Keratinocyte (primary cell): ENCODE results near the gene DUSP16. TPM values are rescaled to one million over a fixed set of nuclear protein-coding genes. Genes with fewer than 3 reads are reported as not detected.

Experiments
- DNase-seq: peaks from one replicate; pipeline ENCODE4 v3.0.0-alpha.2; 2011; ENCODE audit warnings: low read depth, missing footprints, low spot score
- FAIRE-seq: peaks from 2 replicates; lab custom pipeline; 2011; peaks lifted over from hg19 to GRCh38; lab: Jason Lieb, UNC
- H2AFZ ChIP-seq: 2 replicates; pipeline ENCODE4 v1.6.0; 2012; ENCODE audit warnings: low read length, control low read depth, inconsistent platforms; ENCODE audit not compliant: control insufficient read depth
- H3K27ac ChIP-seq: 2 replicates; pipeline ENCODE4 v1.5.1; 2011; ENCODE audit warnings: low read length; ENCODE audit not compliant: control insufficient read depth, insufficient read depth
- H3K27me3 ChIP-seq: 3 replicates; pipeline ENCODE4 v1.6.0; 2011; ENCODE audit warnings: low read length; ENCODE audit not compliant: control insufficient read depth, insufficient read depth; ENCODE audit errors: extremely low read depth
- H3K36me3 ChIP-seq, 2 experiments: 2 replicates in 1 of 2; 3 replicates in 1 of 2; pipeline ENCODE4 v1.5.1; 2011; ENCODE audit warnings: low read length in 2 of 2, mild to moderate bottlenecking in 1 of 2; ENCODE audit not compliant: control insufficient read depth in 2 of 2, insufficient read depth in 2 of 2; ENCODE audit errors: extremely low read depth in 1 of 2
- H3K4me1 ChIP-seq: 3 replicates; pipeline ENCODE4 v1.5.1; 2011; ENCODE audit warnings: low read length; ENCODE audit not compliant: control insufficient read depth, insufficient read depth; ENCODE audit errors: extremely low read depth
- H3K4me2 ChIP-seq: 3 replicates; pipeline ENCODE4 v1.6.0; 2011; ENCODE audit warnings: low read depth, low read length; ENCODE audit not compliant: control insufficient read depth, insufficient read depth; ENCODE audit errors: extremely low read depth
- H3K4me3 ChIP-seq, 3 experiments: fragments of 200-600 bp in 1 of 3; sonication (generic) in 1 of 3; 2 replicates in 2 of 3; 3 replicates in 1 of 3; pipeline ENCODE4 v1.5.1; 2011 to 2016; ENCODE audit warnings: low read length in 3 of 3, mild to moderate bottlenecking in 3 of 3, control low read depth in 2 of 3, inconsistent platforms in 1 of 3, low read depth in 1 of 3, mixed read lengths in 1 of 3, mixed run types in 1 of 3, moderate library complexity in 1 of 3; ENCODE audit not compliant: control insufficient read depth in 2 of 3, insufficient read depth in 2 of 3; ENCODE audit errors: extremely low read depth in 1 of 3
- H3K79me2 ChIP-seq: 2 replicates; pipeline ENCODE4 v1.6.0; 2012; ENCODE audit warnings: low read length; ENCODE audit not compliant: control insufficient read depth, insufficient read depth
- H3K9ac ChIP-seq: 3 replicates; pipeline ENCODE4 v1.6.0; 2011; ENCODE audit warnings: low read length; ENCODE audit not compliant: control insufficient read depth, insufficient read depth; ENCODE audit errors: extremely low read depth
- H3K9me1 ChIP-seq: 3 replicates; pipeline ENCODE4 v1.6.0; 2011; ENCODE audit warnings: low read length; ENCODE audit not compliant: control insufficient read depth, insufficient read depth; ENCODE audit errors: extremely low read depth
- H3K9me3 ChIP-seq: 2 replicates; pipeline ENCODE4 v1.5.1; 2012; ENCODE audit warnings: low read depth, low read length; ENCODE audit not compliant: control insufficient read depth
- H4K20me1 ChIP-seq: 3 replicates; pipeline ENCODE4 v1.6.0; 2011; ENCODE audit warnings: low read length; ENCODE audit not compliant: control insufficient read depth, insufficient read depth; ENCODE audit errors: extremely low read depth
- CTCF ChIP-seq, 3 experiments: IDR thresholded peaks in 1 of 3; conservative IDR thresholded peaks in 1 of 3; optimal IDR thresholded peaks in 1 of 3; 2 replicates in 2 of 3; 3 replicates in 1 of 3; pipeline versions ENCODE3 to v1.5.1; 2011; ENCODE audit warnings: low read length in 3 of 3, mild to moderate bottlenecking in 3 of 3, moderate library complexity in 2 of 3, control low read depth in 1 of 3, inconsistent platforms in 1 of 3; ENCODE audit not compliant: insufficient read depth in 2 of 3; ENCODE audit errors: extremely low read depth in 1 of 3
- EZH2 ChIP-seq: IDR thresholded peaks from one replicate; pipeline ENCODE4 v1.6.1; 2012; ENCODE audit warnings: inconsistent platforms, mild to moderate bottlenecking, low read length, moderate library complexity
- dilution Hi-C: fragments of 300-500 bp; cut with MboI; formaldehyde crosslinking; loops from one replicate; pipeline ENCODE4 v1.7.0; 2020; ENCODE audit warnings: low sequenced_read_pairs; ENCODE audit not compliant: extremely low pct_ligation_motif_present
- polyA plus RNA-seq, 5 experiments: library from polyadenylated mRNA; depleted of rRNA in 3 of 5; stranded (reverse) in 3 of 5; stranded (forward) in 1 of 5; unstranded in 1 of 5; fragments of >200 nt; gene quantifications; 1 replicate in 1 of 5; 2 replicates in 3 of 5; 3 replicates in 1 of 5; pipeline versions ENCODE4 v1.2.1 to v1.2.3, GENCODE V29; 2011 to 2012; ENCODE audit warnings: missing spikeins in 2 of 5, low read depth in 1 of 5, low replicate concordance in 1 of 5

The DUSP16 gene
- polyA plus RNA-seq, 1 donor (not counting 4 experiments of a cell fraction or from before 2014, with no cell fraction given): 9.3 TPM

GRCh38 chr12:12558291-12558690 is 4.4 kb downstream of the DUSP16 start:
- Histone ChIP-seq H3K27ac (no peak overlapping the region), H3K4me1 (peaks cover 13% of the 10 kb centered on the region), H3K79me2 (peaks cover 35% of the 10 kb centered on the region), H3K9me3 (no peaks in the 10 kb centered on the region), H3K36me3 (peaks cover 0 to 2% of the 10 kb centered on the region in 2 experiments), H3K27me3 (no peaks in the 10 kb centered on the region), H3K9me1 (no peaks in the 10 kb centered on the region), H3K9ac (no peak overlapping the region), H3K4me2 (no peak overlapping the region), H2AFZ (no peak overlapping the region), H4K20me1 (no peaks in the 10 kb centered on the region), H3K4me3 (no peak overlapping the region)
- no peak for TF ChIP-seq EZH2
- TF ChIP-seq CTCF (optimal IDR thresholded peaks at IDR 0.05 in 1 of 3, IDR thresholded peaks at IDR 0.05 in 1 of 3, conservative IDR thresholded peaks at IDR 0.05 in 1 of 3; ENCODE audit: extremely low read depth in 1 of 3, insufficient read depth in 2 of 3, low read length in 3 of 3): no peak
- DNase-seq (no peak), FAIRE-seq (no peak)
- dilution Hi-C loops: no loop called here

GRCh38 chr12:12557733-12558132 is 4.9 kb downstream of the DUSP16 start:
- Histone ChIP-seq H3K79me2 (peaks cover 35% of the 10 kb centered on the region), H3K9me3 (no peaks in the 10 kb centered on the region), H3K27me3 (no peaks in the 10 kb centered on the region), H3K27ac (no peak overlapping the region), H3K4me3 (no peak overlapping the region), H4K20me1 (no peaks in the 10 kb centered on the region), H3K36me3 (peaks cover 0 to 2% of the 10 kb centered on the region in 2 experiments), H3K4me1 (peaks cover 12% of the 10 kb centered on the region), H3K9me1 (no peaks in the 10 kb centered on the region), H3K4me2 (no peak overlapping the region), H3K9ac (no peak overlapping the region), H2AFZ (no peak overlapping the region)
- TF ChIP-seq EZH2 (no peak), CTCF (optimal IDR thresholded peaks at IDR 0.05 in 1 of 3, IDR thresholded peaks at IDR 0.05 in 1 of 3, conservative IDR thresholded peaks at IDR 0.05 in 1 of 3; ENCODE audit: extremely low read depth in 1 of 3, insufficient read depth in 2 of 3, low read length in 3 of 3) (no peak)
- DNase-seq (no peak), FAIRE-seq (no peak)
- dilution Hi-C loops: no loop called here
